HEK293 (cell line): ENCODE data around the gene CIB1.

Source experiments
- CTCF ChIA-PET: fragments of 350-600 bp; formaldehyde crosslinking; extraction: SDS; loops from one replicate; lab custom pipeline; 2021; ENCODE audit warnings: antibody characterized with exemption; lab: Yijun Ruan, JAX
- POLR2A ChIA-PET: fragments of 300-600 bp; formaldehyde crosslinking; extraction: SDS; loops from one replicate; lab custom pipeline; 2020; ENCODE audit warnings: antibody characterized with exemption, inconsistent platforms; lab: Yijun Ruan, JAX
- H3K27ac ChIP-seq: fragments of 200-500 bp; sonication (Bioruptor generic); 2 replicates; pipeline ENCODE4 v1.5.1; 2014; ENCODE audit warnings: low read depth, low read length, control low read depth, inconsistent platforms; ENCODE audit errors: extremely low read depth
- H3K36me3 ChIP-seq, 2 experiments: fragments of 200-500 bp in 1 of 2; sonication (Bioruptor generic) in 1 of 2; 1 replicate in 1 of 2; 2 replicates in 1 of 2; pipeline ENCODE4 v1.5.1; 2014 to 2017; ENCODE audit warnings: inconsistent platforms in 2 of 2, low read length in 2 of 2; ENCODE audit not compliant: control insufficient read depth in 2 of 2, insufficient read depth in 1 of 2
- H3K4me1 ChIP-seq: fragments of 200-500 bp; sonication (Bioruptor generic); 2 replicates; pipeline ENCODE4 v1.5.1; 2014; ENCODE audit warnings: mild to moderate bottlenecking, low read length, inconsistent platforms; ENCODE audit not compliant: control insufficient read depth, insufficient read depth
- H3K4me3 ChIP-seq: 2 replicates; pipeline ENCODE4 v1.5.1; 2011; ENCODE audit warnings: low read depth, mild to moderate bottlenecking, control low read depth, low read length, moderate library complexity
- H3K9me3 ChIP-seq: fragments of 200-500 bp; sonication (Bioruptor generic); 2 replicates; pipeline ENCODE4 v1.5.1; 2014; ENCODE audit warnings: low read depth, low read length, inconsistent platforms; ENCODE audit not compliant: control insufficient read depth, insufficient read depth
- BCL11A ChIP-seq: fragments of 450-650 bp; formaldehyde crosslinking; IDR thresholded peaks from 2 replicates; pipeline ENCODE4 v1.5.1; 2016; ENCODE audit warnings: low read depth, missing biosample characterization, missing genetic modification characterization
- EGR2 ChIP-seq: fragments of 450-650 bp; formaldehyde crosslinking; IDR thresholded peaks from 2 replicates; pipeline ENCODE4 v1.5.1; 2016; ENCODE audit warnings: low read depth, missing biosample characterization, missing genetic modification characterization
- GFI1B ChIP-seq: fragments of 450-650 bp; formaldehyde crosslinking; IDR thresholded peaks from 2 replicates; pipeline ENCODE4 v1.5.1; 2016; ENCODE audit warnings: missing biosample characterization, missing genetic modification characterization
- KLF1 ChIP-seq: fragments of 450-650 bp; formaldehyde crosslinking; IDR thresholded peaks from 2 replicates; pipeline ENCODE4 v1.5.1; 2016; ENCODE audit warnings: missing biosample characterization, missing genetic modification characterization
- PATZ1 ChIP-seq: fragments of 450-650 bp; formaldehyde crosslinking; IDR thresholded peaks from 2 replicates; pipeline ENCODE4 v1.5.1; 2016; ENCODE audit warnings: missing biosample characterization, missing genetic modification characterization
- PRDM10 ChIP-seq: fragments of 450-650 bp; formaldehyde crosslinking; IDR thresholded peaks from 2 replicates; pipeline ENCODE4 v1.5.1; 2016; ENCODE audit warnings: missing biosample characterization, missing genetic modification characterization
- REPIN1 ChIP-seq: fragments of 450-650 bp; formaldehyde crosslinking; IDR thresholded peaks from 2 replicates; pipeline ENCODE4 v1.5.1; 2017; ENCODE audit warnings: missing biosample characterization, missing genetic modification characterization, low read depth
- SP3 ChIP-seq: fragments of 450-650 bp; formaldehyde crosslinking; IDR thresholded peaks from 2 replicates; pipeline ENCODE4 v1.5.1; 2016; ENCODE audit warnings: missing biosample characterization, missing genetic modification characterization
- TRIM28 ChIP-seq: IDR thresholded peaks from 2 replicates; pipeline ENCODE4 v1.6.1; 2011; ENCODE audit warnings: low read length, control low read depth, borderline replicate concordance
- ZBTB1 ChIP-seq: fragments of 450-650 bp; formaldehyde crosslinking; IDR thresholded peaks from 2 replicates; pipeline ENCODE4 v1.5.1; 2016; ENCODE audit warnings: missing biosample characterization, missing genetic modification characterization
- ZBTB20 ChIP-seq: fragments of 450-650 bp; formaldehyde crosslinking; IDR thresholded peaks from 2 replicates; pipeline ENCODE4 v1.5.1; 2016; ENCODE audit warnings: missing biosample characterization, missing genetic modification characterization
- ZBTB48 ChIP-seq: fragments of 450-650 bp; formaldehyde crosslinking; IDR thresholded peaks from 2 replicates; pipeline ENCODE4 v1.5.1; 2016; ENCODE audit warnings: missing biosample characterization, missing genetic modification characterization
- ZFP41 ChIP-seq: fragments of 450-650 bp; formaldehyde crosslinking; IDR thresholded peaks from 2 replicates; pipeline ENCODE4 v1.5.1; 2016; ENCODE audit warnings: missing biosample characterization, missing genetic modification characterization, borderline replicate concordance
- ZNF10 ChIP-seq: fragments of 450-650 bp; formaldehyde crosslinking; IDR thresholded peaks from 2 replicates; pipeline ENCODE4 v1.5.1; 2017; ENCODE audit warnings: missing biosample characterization, missing genetic modification characterization
- ZNF132 ChIP-seq: fragments of 450-650 bp; formaldehyde crosslinking; IDR thresholded peaks from 2 replicates; pipeline ENCODE4 v1.5.1; 2017; ENCODE audit warnings: missing biosample characterization, missing genetic modification characterization, borderline replicate concordance
- ZNF24 ChIP-seq: fragments of 450-650 bp; formaldehyde crosslinking; IDR thresholded peaks from 2 replicates; pipeline ENCODE4 v1.5.1; 2016; ENCODE audit warnings: missing biosample characterization, missing genetic modification characterization
- ZNF280D ChIP-seq: fragments of 450-650 bp; formaldehyde crosslinking; IDR thresholded peaks from 2 replicates; pipeline ENCODE4 v1.5.1; 2016; ENCODE audit warnings: missing biosample characterization, missing genetic modification characterization
- ZNF335 ChIP-seq: fragments of 450-650 bp; formaldehyde crosslinking; conservative IDR thresholded peaks from 2 replicates; pipeline ENCODE4 v1.5.1; 2016; ENCODE audit warnings: missing biosample characterization, missing genetic modification characterization
- ZNF366 ChIP-seq: fragments of 450-650 bp; formaldehyde crosslinking; conservative IDR thresholded peaks from 2 replicates; pipeline ENCODE4 v1.5.1; 2016; ENCODE audit warnings: missing biosample characterization, missing genetic modification characterization
- ZNF391 ChIP-seq: fragments of 450-650 bp; formaldehyde crosslinking; IDR thresholded peaks from 2 replicates; pipeline ENCODE4 v1.5.1; 2016; ENCODE audit warnings: low read depth, missing biosample characterization, missing genetic modification characterization, borderline replicate concordance
- ZNF394 ChIP-seq: fragments of 450-650 bp; formaldehyde crosslinking; IDR thresholded peaks from 2 replicates; pipeline ENCODE4 v1.5.1; 2016; ENCODE audit warnings: missing biosample characterization, missing genetic modification characterization, mild to moderate bottlenecking, moderate library complexity, borderline replicate concordance
- ZNF600 ChIP-seq: fragments of 450-650 bp; formaldehyde crosslinking; IDR thresholded peaks from 2 replicates; pipeline ENCODE4 v1.5.1; 2016; ENCODE audit warnings: missing biosample characterization, missing genetic modification characterization
- ZXDB ChIP-seq: fragments of 450-650 bp; formaldehyde crosslinking; IDR thresholded peaks from 2 replicates; pipeline ENCODE4 v1.5.1; 2016; ENCODE audit warnings: missing biosample characterization, missing genetic modification characterization
- TF ChIP-seq, protein P1 (sequence below): fragments of 450-650 bp; IDR thresholded peaks from 2 replicates; pipeline ENCODE4 v1.5.1; 2018; ENCODE audit warnings: missing biosample characterization, missing genetic modification characterization

Gene CIB1

DNA sequence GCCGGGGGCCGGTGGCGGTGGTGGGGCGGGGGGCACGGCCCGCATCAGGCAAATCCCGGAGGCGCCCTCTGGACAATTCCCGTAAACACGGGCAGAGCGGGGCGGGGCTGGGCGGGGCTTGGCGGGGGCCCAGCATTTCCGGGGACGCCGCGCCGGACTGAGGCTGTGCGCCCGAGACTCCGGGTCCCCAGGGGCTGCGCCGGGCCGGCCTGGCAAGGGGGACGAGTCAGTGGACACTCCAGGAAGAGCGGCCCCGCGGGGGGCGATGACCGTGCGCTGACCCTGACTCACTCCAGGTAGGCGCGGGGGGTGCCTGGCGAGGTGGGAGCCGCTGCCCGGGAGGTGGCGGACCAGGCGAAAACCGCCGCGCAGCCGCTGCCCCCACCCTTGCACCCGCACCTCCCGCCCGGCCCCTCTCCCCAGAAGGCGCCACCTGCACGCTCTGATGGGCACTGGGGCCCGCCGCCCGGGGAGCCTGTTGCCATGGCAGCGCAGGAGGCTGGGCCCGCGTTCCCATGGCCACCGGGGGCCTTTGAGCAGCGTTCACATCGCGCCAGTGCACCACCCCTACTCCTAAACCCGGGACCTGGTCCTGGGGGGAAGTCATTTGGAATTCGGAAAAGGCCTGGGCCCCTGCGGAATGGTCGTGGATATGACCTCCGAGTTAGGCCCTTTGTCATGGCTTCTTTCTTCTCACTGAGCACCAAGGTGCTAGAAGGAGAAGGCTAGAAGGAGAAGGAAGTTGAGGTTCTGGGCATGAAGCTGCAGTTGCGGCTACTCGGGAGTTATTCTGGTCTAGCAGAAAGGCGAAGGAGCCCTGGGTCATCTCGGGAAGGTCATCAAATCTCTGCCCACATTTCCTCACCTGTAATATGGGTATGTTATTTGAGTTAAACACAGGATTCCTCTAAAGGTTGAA, 48.7 kb downstream of the CIB1 start (continued):
- TF ChIP-seq, protein P1, sequence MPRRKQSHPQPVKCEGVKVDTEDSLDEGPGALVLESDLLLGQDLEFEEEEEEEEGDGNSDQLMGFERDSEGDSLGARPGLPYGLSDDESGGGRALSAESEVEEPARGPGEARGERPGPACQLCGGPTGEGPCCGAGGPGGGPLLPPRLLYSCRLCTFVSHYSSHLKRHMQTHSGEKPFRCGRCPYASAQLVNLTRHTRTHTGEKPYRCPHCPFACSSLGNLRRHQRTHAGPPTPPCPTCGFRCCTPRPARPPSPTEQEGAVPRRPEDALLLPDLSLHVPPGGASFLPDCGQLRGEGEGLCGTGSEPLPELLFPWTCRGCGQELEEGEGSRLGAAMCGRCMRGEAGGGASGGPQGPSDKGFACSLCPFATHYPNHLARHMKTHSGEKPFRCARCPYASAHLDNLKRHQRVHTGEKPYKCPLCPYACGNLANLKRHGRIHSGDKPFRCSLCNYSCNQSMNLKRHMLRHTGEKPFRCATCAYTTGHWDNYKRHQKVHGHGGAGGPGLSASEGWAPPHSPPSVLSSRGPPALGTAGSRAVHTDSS (tag by site-specific recombination): no peak
- TF ChIP-seq REPIN1 (no peak), ZFP41 (no peak)

DNA sequence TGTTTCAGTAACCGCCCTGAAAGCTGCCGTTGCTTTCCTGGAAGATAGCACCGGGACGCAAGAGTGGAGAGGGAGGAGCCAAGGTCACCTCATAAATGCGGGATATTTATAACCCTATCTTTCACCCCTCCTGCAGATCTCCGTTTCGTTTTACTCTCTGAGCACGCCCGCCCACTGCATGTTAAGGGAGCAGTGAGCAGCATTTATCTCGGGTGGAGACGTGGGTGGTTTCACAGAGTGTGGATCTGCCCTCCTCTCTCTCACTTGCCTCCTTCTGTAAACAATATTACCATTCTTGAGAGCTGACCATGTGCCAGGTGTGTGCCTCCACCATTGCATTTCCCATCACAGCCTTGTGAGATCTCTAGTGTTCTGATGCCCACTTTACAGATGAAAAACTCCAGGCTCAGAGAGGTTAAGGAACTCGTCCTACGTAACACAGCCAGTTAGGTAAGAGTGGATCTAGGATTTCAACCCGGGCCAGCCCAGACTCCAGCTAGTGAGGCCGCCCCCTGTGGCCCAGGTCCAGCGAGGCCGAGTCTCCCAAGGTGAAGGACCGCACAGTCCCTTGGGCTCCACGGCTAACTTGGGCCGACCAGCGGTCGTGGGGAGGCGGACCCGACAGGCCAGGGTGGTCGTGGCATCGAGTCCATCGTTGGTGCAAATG, 49.5 kb downstream of the CIB1 start:
- H3K9me3 ChIP-seq: no peaks in the 10 kb centered on the region
- no peaks in the 10 kb centered on the region for H3K36me3 ChIP-seq
- H3K4me3 ChIP-seq: peak overlapping the region; percentile 88
- peaks cover 10% of the 10 kb centered on the region for H3K4me1 ChIP-seq
- peak overlapping the region; percentile 44; the same call in 1 of the 2 replicates for H3K27ac ChIP-seq
- ChIA-PET CTCF (interaction anchor here (0.6 to 1.1 kb wide), 5 partner anchors 13 to 494 kb away, joined by 3 to 6 read pairs (median 3); partner anchors contain the start of genes PEX11A and WDR93), POLR2A (interaction anchor here (0.6 to 1.5 kb wide), 4 partner anchors 16 to 916 kb away, joined by 3 to 6 read pairs (median 4); partner anchors contain the start of genes SEMA4B and SV2B)
- peak; percentile 98 for TF ChIP-seq ZNF335 (tag by site-specific recombination)
- TF ChIP-seq ZBTB20 (tag by site-specific recombination): no peak
- TF ChIP-seq PATZ1 (tag by site-specific recombination): peak; percentile 84; the same call in 1 of the 2 replicates
- peak; percentile 39; the same call in 1 of the 2 replicates for TF ChIP-seq TRIM28
- no peak for TF ChIP-seq BCL11A (tag by site-specific recombination)
- TF ChIP-seq ZNF600 (tag by site-specific recombination): no peak
- peak; percentile 88 for TF ChIP-seq EGR2
- TF ChIP-seq SP3 (tag by site-specific recombination): peak; percentile 75
- peak; percentile 64; the same call in 1 of the 2 replicates for TF ChIP-seq ZXDB
- peak; percentile 68 for TF ChIP-seq PRDM10 (tag by site-specific recombination)
- peak; percentile 30; the same call in 1 of the 2 replicates for TF ChIP-seq ZBTB48 (tag by site-specific recombination)
- peak; percentile 52 for TF ChIP-seq ZNF366 (tag by site-specific recombination)
- TF ChIP-seq ZNF391 (tag by site-specific recombination): 0 out of 2 replicates have a peak, but pooled peaks have one; percentile 25
- TF ChIP-seq ZNF24 (tag by site-specific recombination): peak; percentile 67; the same call in 1 of the 2 replicates
- peak; percentile 88 for TF ChIP-seq ZNF10
- TF ChIP-seq ZBTB1: no peak
- no peak for TF ChIP-seq ZNF132
- peak; percentile 84 for TF ChIP-seq KLF1 (tag by site-specific recombination)
- TF ChIP-seq REPIN1: peak; percentile 29; the same call in 1 of the 2 replicates
- TF ChIP-seq ZNF280D (tag by site-specific recombination): peak; percentile 86
- peak; percentile 7; the same call in 1 of the 2 replicates for TF ChIP-seq GFI1B (tag by site-specific recombination)
- TF ChIP-seq ZNF394 (tag by site-specific recombination): no peak
